BJ (cell line): Measurements from ENCODE around the gene PACS2. TPM values are rescaled to one million over a fixed set of nuclear protein-coding genes. Genes with fewer than 3 reads are reported as not detected.

ENCODE experiments used
- CTCF ChIA-PET: fragments of 350-600 bp; formaldehyde crosslinking; extraction: SDS; loops from one replicate; lab custom pipeline; 2021; ENCODE audit warnings: antibody characterized with exemption, inconsistent platforms; lab: Yijun Ruan, JAX
- POLR2A ChIA-PET: fragments of 300-600 bp; sonication (Branson Sonifier 250); formaldehyde crosslinking; extraction: SDS; loops from one replicate; lab custom pipeline; 2021; ENCODE audit warnings: antibody characterized with exemption; lab: Charles Lee
- DNase-seq: peaks from one replicate; pipeline ENCODE4 v3.0.0-alpha.2; 2011; ENCODE audit warnings: low read depth
- H3K27me3 ChIP-seq: 2 replicates; pipeline ENCODE4 v1.6.0; 2011; ENCODE audit warnings: low read length; ENCODE audit not compliant: control insufficient read depth, insufficient read depth
- H3K36me3 ChIP-seq: 2 replicates; pipeline ENCODE4 v1.5.1; 2011; ENCODE audit warnings: low read length; ENCODE audit not compliant: control insufficient read depth, insufficient read depth
- H3K4me3 ChIP-seq: 2 replicates; pipeline ENCODE4 v1.5.1; 2011; ENCODE audit warnings: low read depth, mild to moderate bottlenecking, control low read depth, low read length
- CTCF ChIP-seq: IDR thresholded peaks from 2 replicates; pipeline ENCODE4 v1.5.1; 2011; ENCODE audit warnings: low read depth, mild to moderate bottlenecking, control low read depth, inconsistent platforms, low read length, moderate library complexity; ENCODE audit not compliant: insufficient read depth
- polyA plus RNA-seq: library from polyadenylated mRNA; depleted of rRNA; stranded (reverse); fragments of >200 nt; gene quantifications from 2 replicates; pipeline ENCODE4 v1.2.3, GENCODE V29; 2011

The PACS2 gene
- polyA plus RNA-seq, 1 experiment = 21.4 TPM

GRCh38 chr14:105350450-105351244 lies 36.1 kb downstream of the PACS2 start:
- DNase-seq = no peak
- no peak for TF ChIP-seq CTCF
- H3K4me3 ChIP-seq = no peak overlapping the region
- POLR2A ChIA-PET = no interaction called here
- H3K27me3 ChIP-seq = no peaks in the 10 kb centered on the region
- CTCF ChIA-PET = interaction anchor here (1.3 to 2.8 kb wide), 3 partner anchors 10 to 146 kb away, joined by 3 to 27 read pairs (median 6); no protein-coding TSS in a partner anchor
- peaks cover 14% of the 10 kb centered on the region for H3K36me3 ChIP-seq

GRCh38 chr14:105351410-105351809 lies 36.9 kb downstream of the PACS2 start:
- H3K36me3 ChIP-seq = peaks cover 16% of the 10 kb centered on the region
- TF ChIP-seq CTCF = no peak
- no peak for DNase-seq
- ChIA-PET POLR2A (no interaction called here), CTCF (interaction anchor here (0.9 to 2.8 kb wide), 12 partner anchors 8 to 261 kb away, joined by 3 to 27 read pairs (median 4); no protein-coding TSS in a partner anchor)
- H3K27me3 ChIP-seq = no peaks in the 10 kb centered on the region
- H3K4me3 ChIP-seq = no peak overlapping the region

- TF ChIP-seq CTCF = peak; percentile 85
- H3K36me3 ChIP-seq = peaks cover 16% of the 10 kb centered on the region
- no peaks in the 10 kb centered on the region for H3K27me3 ChIP-seq
- ChIA-PET CTCF (interaction anchor here (0.6 to 2.8 kb wide), 25 partner anchors 8 to 261 kb away, joined by 3 to 27 read pairs (median 3); partner anchors contain the start of gene BTBD6), POLR2A (interaction anchor here (0.6 kb wide), 1 partner anchor 331 kb away, joined by 3 read pairs; the partner anchor contains the start of gene CDCA4)
- peak; percentile 22 for DNase-seq
- no peak overlapping the region for H3K4me3 ChIP-seq
Measured at GRCh38 chr14:105351920-105352851, 37.6 kb downstream of the PACS2 start.

- no peak for DNase-seq
- no peak for TF ChIP-seq CTCF
- Histone ChIP-seq H3K4me3 (no peak overlapping the region), H3K27me3 (no peaks in the 10 kb centered on the region), H3K36me3 (peaks cover 16% of the 10 kb centered on the region)
- CTCF ChIA-PET = no interaction called here
- POLR2A ChIA-PET = no interaction called here
Measured at GRCh38 chr14:105353136-105353535, 38.6 kb downstream of the PACS2 start.
